ENCODE measurements around the gene NUP107.

DNA sequence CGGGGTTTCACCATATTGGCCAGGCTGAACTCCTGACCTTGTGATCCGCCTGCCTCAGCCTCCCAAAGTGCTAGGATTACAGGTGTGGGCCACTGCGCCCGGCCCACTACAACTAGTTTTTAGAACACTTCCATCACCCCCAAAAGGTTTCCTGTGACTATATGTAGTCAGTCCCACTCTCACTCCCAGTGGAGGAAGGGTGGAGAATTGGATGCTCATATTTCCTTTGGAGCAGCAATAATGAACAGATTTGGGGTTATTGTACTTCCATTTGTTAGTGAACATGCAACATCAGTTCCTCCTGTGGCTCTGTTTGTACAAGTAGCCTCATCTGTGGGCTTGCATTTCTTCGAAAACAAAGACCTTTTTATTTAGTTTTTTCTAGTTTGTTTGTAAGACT, 40.3 kb upstream of the NUP107 start:
- TF ChIP-seq, protein P1, sequence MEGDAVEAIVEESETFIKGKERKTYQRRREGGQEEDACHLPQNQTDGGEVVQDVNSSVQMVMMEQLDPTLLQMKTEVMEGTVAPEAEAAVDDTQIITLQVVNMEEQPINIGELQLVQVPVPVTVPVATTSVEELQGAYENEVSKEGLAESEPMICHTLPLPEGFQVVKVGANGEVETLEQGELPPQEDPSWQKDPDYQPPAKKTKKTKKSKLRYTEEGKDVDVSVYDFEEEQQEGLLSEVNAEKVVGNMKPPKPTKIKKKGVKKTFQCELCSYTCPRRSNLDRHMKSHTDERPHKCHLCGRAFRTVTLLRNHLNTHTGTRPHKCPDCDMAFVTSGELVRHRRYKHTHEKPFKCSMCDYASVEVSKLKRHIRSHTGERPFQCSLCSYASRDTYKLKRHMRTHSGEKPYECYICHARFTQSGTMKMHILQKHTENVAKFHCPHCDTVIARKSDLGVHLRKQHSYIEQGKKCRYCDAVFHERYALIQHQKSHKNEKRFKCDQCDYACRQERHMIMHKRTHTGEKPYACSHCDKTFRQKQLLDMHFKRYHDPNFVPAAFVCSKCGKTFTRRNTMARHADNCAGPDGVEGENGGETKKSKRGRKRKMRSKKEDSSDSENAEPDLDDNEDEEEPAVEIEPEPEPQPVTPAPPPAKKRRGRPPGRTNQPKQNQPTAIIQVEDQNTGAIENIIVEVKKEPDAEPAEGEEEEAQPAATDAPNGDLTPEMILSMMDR (IDR thresholded peaks at IDR 0.05; ENCODE audit: low read depth, low read length, poor library complexity, severe bottlenecking) = no peak
- no peak for TF ChIP-seq EZH2phosphoT487 (IDR thresholded peaks at IDR 0.05; ENCODE audit: borderline replicate concordance, low read length)

Data from DOHH2 (cell line).